ENCODE measurements around the gene NPFFR2.

DNA sequence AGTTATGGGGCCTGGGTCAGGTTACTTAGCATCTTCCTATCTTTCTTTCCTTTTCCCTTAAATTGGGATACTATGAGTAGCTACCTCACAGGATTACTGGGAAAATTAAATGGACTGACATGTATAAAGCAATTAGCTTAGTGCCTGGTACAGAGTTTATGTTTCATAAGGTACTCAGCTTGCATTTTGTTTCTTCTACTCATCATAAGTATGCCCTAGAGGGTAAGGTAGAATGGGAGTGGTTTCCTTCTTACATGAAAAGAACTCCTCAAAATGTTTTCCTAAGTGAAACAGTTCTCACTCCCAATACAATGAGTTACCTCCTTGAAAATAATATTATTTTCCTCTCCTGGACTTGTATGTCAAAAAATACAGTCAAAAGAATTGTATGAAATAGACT, 75.7 kb downstream of the NPFFR2 start:
- TF ChIP-seq, protein P1, sequence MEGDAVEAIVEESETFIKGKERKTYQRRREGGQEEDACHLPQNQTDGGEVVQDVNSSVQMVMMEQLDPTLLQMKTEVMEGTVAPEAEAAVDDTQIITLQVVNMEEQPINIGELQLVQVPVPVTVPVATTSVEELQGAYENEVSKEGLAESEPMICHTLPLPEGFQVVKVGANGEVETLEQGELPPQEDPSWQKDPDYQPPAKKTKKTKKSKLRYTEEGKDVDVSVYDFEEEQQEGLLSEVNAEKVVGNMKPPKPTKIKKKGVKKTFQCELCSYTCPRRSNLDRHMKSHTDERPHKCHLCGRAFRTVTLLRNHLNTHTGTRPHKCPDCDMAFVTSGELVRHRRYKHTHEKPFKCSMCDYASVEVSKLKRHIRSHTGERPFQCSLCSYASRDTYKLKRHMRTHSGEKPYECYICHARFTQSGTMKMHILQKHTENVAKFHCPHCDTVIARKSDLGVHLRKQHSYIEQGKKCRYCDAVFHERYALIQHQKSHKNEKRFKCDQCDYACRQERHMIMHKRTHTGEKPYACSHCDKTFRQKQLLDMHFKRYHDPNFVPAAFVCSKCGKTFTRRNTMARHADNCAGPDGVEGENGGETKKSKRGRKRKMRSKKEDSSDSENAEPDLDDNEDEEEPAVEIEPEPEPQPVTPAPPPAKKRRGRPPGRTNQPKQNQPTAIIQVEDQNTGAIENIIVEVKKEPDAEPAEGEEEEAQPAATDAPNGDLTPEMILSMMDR (IDR thresholded peaks at IDR 0.05) = no peak
- no peak for TF ChIP-seq POLR2A (IDR thresholded peaks at IDR 0.05)

Measured in suprapubic skin (tissue), 3 donors.